Hindlimb muscle (tissue), 1 donor: Measurements from ENCODE around the gene LCN9. TPM values are rescaled to one million over a fixed set of nuclear protein-coding genes. Genes with fewer than 3 reads are reported as not detected.
"Not testable (repeated sequence)": the region's sequence is repeated elsewhere in the genome, so short reads cannot be mapped to it uniquely, and the experiment has no call there.

Experiments
- DNase-seq: peaks from one replicate; pipeline ENCODE4 v3.0.0-alpha.2; 2013
- polyA plus RNA-seq: library from polyadenylated mRNA; unstranded; fragments of 120-200 nt; gene quantifications from one replicate; pipeline ENCODE4 v1.2.1, GENCODE V29; 2013; ENCODE audit not compliant: insufficient read length

The LCN9 gene
- polyA plus RNA-seq, 1 donor: not detected

- no peak for DNase-seq
These were observed 14.4 kb upstream of the LCN9 start for GRCh38 chr9:135648494-135649410.

DNA sequence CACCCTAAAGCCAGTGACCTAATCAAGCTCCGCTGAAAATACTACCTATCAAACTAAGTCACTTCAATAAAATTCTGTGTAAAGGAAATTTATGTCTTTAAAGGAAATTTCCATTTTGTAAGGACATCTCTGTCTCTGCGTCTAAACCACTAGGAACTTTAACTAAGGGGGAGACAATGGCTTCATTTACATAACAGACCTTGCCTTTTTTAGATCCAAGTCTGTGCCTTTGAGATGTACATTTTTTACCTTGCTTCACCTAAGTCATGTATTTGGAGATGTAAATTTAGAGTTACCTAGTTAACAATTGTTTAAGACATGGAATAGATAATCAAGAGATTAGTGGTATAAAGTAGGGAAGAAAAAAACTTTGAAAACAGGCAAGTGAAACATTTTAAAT lies 13.6 kb upstream of the LCN9 start:
- no peak for DNase-seq

GRCh38 chr9:135650408-135650807 lies 12.7 kb upstream of the LCN9 start:
- no peak for DNase-seq

DNA sequence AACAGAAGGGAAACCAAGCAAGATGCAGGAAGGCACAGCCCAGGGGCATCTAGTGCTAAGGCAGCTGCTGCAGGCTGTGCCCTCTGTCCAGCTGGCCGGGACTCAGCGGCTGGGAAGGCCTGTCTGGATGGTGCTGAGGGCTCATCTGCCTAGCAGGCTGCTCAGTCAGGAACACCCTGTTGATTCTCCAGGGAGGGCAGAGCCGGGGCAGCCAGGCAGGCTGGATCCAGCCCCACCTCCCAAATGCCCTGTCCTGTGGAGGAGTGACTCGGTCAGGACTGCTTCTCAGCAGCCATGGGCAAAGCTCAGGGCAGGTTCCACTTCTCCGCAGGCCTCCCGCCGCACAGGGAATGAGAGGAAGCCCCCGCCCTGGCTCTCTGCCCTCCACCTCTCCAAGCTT lies 7.8 kb upstream of the LCN9 start:
- no peak for DNase-seq

GRCh38 chr9:135657416-135657815 lies 5.7 kb upstream of the LCN9 start:
- DNase-seq: no peak

GRCh38 chr9:135659252-135659651 lies 3.9 kb upstream of the LCN9 start:
- no peak for DNase-seq

DNA sequence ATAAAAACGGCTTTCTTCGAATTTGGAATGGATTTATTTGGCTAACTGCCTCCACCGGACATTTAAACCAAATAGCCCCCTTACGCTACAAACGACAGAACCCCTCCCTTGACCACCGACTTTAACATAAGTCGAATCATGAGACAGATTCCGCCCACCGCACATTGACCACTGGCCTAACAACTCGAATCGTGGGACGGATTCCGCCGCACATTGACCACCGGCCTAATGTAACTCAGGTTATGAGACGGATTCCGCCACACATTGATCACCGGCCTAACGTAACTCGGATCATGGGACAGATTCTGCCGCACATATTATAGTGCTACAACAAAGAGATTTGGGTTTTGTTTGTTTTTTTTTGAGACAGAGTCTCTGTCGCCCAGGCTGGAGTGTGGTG lies 2.7 kb upstream of the LCN9 start:
- DNase-seq: no peak

DNA sequence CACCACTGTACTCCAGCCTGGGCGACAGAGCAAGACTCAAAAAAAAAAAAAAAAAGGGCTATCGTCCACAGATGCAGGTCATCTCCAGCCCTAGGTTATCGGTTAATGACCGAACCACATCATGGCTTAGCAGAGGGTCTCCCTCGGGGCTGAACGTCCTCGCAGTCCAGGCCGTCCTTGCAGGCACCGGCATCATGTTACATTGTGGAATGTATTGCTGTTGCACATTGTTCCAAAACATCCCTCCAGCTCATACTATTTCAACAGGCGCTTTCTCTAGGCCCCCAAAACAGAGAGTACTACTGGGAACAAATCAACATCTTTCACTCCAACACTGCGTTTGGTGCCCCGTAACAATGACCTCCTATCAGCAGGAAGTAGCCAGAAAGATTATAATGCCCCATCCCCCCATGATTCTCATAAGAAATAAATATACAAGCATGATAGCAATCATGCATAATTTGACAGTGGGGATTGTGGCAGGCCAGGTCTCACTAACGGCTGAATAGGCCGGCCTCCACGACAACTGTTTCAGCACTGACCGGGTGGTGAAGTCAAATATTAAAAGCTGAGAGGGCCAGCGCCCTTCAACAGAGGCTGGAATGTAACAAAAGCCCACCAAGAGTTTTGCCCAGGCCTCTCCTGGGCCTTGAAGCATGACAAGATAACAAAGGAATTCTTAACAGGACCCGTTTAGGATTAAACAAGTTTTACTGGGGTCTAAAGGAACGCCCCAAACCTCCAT lies 1.1 kb upstream of the LCN9 start:
- peak; percentile 20 for DNase-seq

GRCh38 chr9:135663451-135663770 lies 302 bp downstream of the LCN9 start:
- DNase-seq: no peak

GRCh38 chr9:135663857-135664256 lies 748 bp downstream of the LCN9 start:
- DNase-seq: no peak

DNA sequence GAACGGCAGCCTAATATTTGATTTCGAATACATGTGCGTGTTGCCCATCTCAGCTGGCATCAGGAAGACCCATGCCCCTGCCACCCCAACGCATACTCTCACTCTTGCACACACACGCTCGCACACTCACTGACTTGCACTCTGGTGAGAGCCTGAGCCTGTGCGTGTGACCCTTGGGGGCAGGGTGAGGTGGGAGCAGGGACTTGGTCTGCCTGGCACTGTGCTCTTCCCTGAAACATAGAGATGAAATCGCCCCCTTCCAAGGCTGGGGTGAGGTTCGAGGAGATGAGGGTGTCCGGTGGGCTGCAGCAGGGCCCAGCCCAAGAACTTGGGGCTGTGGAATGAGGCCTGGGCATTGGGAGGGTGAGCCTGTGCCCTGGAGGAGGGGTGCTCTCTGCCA lies 1.2 kb downstream of the LCN9 start:
- DNase-seq: no peak

DNA sequence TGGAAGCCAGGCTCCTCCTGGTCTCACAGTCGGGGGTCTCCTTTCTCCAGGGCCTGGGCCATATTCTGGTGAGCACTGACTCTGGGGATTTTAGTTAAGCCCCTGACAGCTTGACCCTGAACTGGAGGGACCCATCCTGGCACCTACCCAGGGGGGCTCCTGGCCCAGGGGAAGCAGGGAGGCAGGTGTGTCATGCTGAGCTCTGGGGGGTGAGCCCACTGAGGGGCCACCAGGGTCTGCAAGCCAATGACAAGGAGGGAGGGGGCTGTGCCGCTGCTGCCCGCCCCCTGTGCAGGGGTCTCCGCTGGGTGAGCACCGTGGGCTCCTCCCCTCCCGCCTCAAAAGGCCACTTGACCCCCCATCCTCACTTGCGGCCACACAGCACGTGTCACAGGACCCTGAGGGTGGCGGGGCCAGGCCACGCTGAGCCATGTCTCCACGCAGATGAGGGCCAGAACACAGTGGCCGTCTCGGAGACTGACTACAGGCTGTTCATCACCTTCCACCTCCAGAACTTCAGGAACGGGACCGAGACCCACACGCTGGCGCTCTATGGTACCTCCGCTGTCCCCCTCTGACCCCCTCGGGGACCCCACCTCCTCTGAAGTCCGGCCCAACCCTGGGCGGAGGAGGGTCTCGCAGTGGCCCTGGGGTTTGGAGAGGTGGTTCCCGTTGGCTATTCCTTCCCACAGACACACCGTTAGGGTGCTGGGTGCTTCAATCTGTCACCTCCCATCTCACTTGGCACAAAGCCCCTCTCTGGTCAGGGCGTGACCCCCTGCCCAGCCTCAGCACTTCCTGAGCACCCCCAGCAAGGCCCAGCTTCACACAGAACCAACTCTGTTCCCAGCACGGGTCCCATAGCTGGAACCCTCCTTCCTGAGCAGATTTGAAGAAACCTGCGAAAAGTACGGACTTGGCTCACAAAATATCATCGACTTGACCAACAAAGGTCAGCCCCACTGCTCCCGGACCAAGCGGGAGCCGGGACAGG lies 2.0 kb downstream of the LCN9 start:
- DNase-seq: no peak

DNA sequence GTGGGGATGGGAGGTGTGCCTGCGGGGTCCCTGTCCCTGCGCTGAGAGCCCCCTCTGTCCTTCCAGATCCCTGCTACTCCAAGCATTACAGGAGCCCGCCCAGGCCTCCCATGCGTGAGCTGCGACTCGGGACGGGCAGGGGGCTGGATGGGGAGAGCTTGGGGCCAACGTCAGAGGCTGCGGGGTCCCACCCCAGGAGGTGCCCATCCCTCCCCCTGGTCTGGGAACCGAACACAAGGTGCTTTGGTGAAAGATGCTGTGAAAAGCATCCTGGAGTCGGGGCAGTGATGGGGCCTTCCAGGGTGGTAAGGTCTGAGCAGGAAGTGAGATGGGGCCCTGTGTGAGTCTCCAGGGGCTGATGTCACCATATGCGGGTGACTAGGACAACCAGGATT lies 2.7 kb downstream of the LCN9 start:
- DNase-seq: no peak

GRCh38 chr9:135666534-135667462 lies 3.7 kb downstream of the LCN9 start:
- no peak for DNase-seq

DNA sequence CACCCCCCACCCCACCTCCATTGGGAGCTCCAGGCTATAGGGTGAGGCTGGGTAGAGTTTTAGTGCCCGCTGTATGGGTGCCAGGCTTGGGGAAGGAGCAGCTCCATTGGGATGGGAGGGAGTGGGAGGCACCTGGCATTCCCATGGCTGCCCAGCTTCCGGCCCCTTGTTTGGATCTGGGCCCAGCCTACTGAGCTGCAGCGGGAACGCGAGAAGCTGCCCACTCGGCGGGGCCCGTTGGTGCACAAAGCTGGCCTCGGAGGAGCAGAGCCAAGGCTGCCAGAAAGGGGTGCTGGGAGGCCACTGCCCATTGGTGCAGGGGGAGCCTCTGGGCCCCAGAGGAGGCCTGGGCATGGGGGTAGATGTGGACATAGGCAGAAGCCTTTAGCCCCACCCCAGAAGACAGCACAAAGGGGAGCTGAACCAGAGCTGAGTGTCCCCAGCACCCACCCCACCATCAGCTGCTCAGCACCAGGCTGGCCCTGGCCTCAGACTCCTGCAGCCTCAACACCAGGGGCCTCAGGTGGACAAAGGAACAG lies 4.4 kb downstream of the LCN9 start:
- DNase-seq: no peak

- not testable (repeated sequence) for DNase-seq
These were observed 5.9 kb downstream of the LCN9 start for GRCh38 chr9:135669018-135669417.

GRCh38 chr9:135669616-135670285 lies 6.6 kb downstream of the LCN9 start:
- DNase-seq: no peak

GRCh38 chr9:135670721-135671590 lies 7.8 kb downstream of the LCN9 start:
- DNase-seq: no peak

DNA sequence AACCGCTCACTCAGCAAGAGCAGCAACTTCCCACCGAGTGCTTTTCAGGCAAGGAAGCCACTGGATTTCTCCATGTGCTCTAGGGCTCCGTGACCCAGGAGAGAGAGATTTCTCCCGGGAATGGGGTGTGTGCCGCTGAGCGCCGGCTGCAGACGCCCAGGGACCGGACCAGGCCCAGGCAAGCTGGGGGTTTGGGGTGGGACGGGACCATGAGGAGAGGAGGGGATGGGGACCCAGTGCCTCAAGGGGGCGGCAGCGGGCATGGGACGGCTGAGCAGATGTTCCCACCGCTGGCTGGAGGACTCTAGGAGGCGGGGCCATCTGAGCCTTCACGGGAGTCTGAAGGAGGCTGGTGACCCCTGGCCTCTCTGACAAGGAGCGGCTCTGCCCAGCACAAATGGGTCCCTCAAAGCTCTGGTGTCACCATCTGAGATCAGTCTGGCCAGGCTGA lies 8.5 kb downstream of the LCN9 start:
- DNase-seq: no peak

DNA sequence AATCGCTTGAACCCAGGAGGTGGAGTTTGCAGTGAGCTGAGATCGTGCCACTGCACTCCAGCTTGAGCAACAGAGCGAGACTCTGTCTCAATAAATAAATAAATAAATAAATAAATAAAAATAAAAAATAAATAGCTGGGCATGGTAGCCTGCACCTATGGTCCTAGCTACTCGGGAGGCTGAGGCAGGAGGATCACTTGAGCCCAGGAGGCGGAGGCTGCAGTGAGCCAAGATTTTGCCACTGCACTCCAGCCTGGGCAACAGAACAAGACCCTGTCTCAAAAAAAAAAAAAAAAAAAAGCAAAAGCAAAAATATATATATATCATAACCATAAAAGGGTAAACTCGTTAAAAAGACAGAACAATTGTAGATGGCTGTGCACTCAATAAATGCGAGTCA lies 9.7 kb downstream of the LCN9 start:
- DNase-seq: not testable (repeated sequence)
